Peyer's patch (tissue), 4 donors: ENCODE results near the gene FERMT2. TPM values are rescaled to one million over a fixed set of nuclear protein-coding genes. Genes with fewer than 3 reads are reported as not detected.

ENCODE experiments used
- DNase-seq, 3 donors: peaks; one replicate each; pipeline ENCODE4 v3.0.0-alpha.2; 2017 to 2019
- H3K27ac ChIP-seq, 4 donors: fragments of 200-600 bp; sonication (generic); one replicate each; pipeline ENCODE4 v1.5.1; 2016 to 2019
- H3K27me3 ChIP-seq, 2 donors: fragments of 200-600 bp; sonication (generic); one replicate each; pipeline ENCODE4 v1.5.1; 2019
- H3K36me3 ChIP-seq, 3 donors: fragments of 200-600 bp; sonication (generic); one replicate each; pipeline ENCODE4 v1.5.1; 2016 to 2019
- H3K4me1 ChIP-seq, 4 donors: fragments of 200-600 bp; sonication (generic); one replicate each; pipeline ENCODE4 v1.5.1; 2016 to 2019
- H3K4me3 ChIP-seq, 4 donors: fragments of 200-600 bp; sonication (generic); 1 replicate in 3 of 4; 2 replicates in 1 of 4; pipeline ENCODE4 v1.5.1; 2016 to 2019; ENCODE audit warnings: mild to moderate bottlenecking in 1 of 4
- H3K9me3 ChIP-seq, 4 donors: fragments of 200-600 bp; sonication (generic); one replicate each; pipeline ENCODE4 v1.5.1; 2016 to 2019; ENCODE audit warnings: mild to moderate bottlenecking in 1 of 4
- POLR2A ChIP-seq, 2 donors: fragments of 450-650 bp; IDR thresholded peaks; one replicate each; pipeline ENCODE4 v1.5.1; 2017; ENCODE audit warnings: antibody characterized with exemption in 2 of 2, mild to moderate bottlenecking in 2 of 2, moderate library complexity in 2 of 2
- total RNA-seq, 4 donors: library from RNA; depleted of rRNA; stranded (reverse); fragments of >200 nt; gene quantifications; one replicate each; pipeline ENCODE4 v1.1.0, GENCODE V29; 2016
- TF ChIP-seq, protein P1 (sequence below), 6 experiments: fragments of 450-650 bp in 4 of 6; fragments of 200-600 bp in 2 of 6; sonication (generic) in 1 of 6; IDR thresholded peaks; one replicate each; pipeline ENCODE4 v1.5.1; 2017 to 2019; ENCODE audit warnings: antibody characterized with exemption in 6 of 6, mild to moderate bottlenecking in 3 of 6, moderate library complexity in 1 of 6

The FERMT2 gene
- total RNA-seq, 4 donors from 2014 or later = 10.0 to 59.4 (median 12.4) TPM

DNA sequence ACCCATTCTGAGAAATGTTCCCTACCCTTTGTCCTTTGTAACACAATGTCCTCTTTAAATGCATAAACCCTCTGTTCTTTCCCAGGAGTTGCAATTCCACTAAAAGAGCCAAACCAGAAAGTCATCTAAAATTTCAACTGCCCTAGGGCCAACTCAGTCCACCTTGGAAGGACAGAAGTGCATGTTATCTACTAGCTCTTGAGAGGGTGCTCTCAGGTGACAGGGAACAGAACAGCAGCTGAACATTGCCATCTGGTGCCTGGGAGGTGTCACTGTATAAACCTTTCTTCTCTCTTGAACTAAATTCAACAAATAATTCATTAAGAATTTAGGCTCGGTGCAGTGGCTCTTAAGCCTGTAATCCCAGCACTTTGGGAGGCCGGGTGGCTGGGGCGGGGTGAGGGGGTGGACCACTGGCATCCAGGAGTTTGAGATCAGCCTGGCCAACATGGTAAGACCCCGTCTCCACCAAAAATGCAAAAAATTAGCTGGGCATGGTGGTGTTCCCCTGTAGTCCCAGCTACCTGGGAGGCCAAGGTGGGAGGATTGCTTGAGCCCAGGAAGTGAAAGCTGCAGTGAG lies 10.3 kb upstream of the FERMT2 start:
- no peaks in the 10 kb centered on the region for H3K4me1 ChIP-seq
- H3K36me3 ChIP-seq = no peaks in the 10 kb centered on the region
- peak in 2 of 3 donors; percentile 24 to 69 for DNase-seq
- H3K27ac ChIP-seq = no peak overlapping the region
- H3K4me3 ChIP-seq = no peak overlapping the region
- TF ChIP-seq, protein P1, sequence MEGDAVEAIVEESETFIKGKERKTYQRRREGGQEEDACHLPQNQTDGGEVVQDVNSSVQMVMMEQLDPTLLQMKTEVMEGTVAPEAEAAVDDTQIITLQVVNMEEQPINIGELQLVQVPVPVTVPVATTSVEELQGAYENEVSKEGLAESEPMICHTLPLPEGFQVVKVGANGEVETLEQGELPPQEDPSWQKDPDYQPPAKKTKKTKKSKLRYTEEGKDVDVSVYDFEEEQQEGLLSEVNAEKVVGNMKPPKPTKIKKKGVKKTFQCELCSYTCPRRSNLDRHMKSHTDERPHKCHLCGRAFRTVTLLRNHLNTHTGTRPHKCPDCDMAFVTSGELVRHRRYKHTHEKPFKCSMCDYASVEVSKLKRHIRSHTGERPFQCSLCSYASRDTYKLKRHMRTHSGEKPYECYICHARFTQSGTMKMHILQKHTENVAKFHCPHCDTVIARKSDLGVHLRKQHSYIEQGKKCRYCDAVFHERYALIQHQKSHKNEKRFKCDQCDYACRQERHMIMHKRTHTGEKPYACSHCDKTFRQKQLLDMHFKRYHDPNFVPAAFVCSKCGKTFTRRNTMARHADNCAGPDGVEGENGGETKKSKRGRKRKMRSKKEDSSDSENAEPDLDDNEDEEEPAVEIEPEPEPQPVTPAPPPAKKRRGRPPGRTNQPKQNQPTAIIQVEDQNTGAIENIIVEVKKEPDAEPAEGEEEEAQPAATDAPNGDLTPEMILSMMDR (IDR thresholded peaks at IDR 0.05) = peak in 5 of 6 experiments; percentile 4 to 66 (median 62)
- TF ChIP-seq POLR2A (IDR thresholded peaks at IDR 0.05) = no peak
- H3K27me3 ChIP-seq = no peaks in the 10 kb centered on the region
- no peaks in the 10 kb centered on the region for H3K9me3 ChIP-seq

DNA sequence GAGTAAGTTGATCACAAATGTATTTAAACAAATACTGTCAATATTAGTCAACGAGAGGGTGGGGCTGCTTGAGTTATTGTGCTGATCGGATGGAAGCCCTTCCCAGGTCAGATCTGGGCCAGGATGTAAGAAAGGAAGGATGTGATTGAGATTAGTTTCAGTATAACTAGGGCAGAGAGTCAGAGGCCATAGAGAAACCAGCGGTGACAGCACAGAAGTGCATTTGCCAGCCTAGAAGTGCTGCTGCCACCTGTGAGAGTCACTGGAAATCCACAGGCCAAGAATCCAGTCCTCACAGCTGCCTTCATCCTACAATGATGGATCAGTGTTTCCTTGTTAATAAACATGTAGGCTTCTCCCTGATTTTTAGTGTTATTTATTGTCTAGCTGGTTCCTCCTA lies 9.8 kb upstream of the FERMT2 start:
- H3K4me3 ChIP-seq = no peak overlapping the region
- H3K9me3 ChIP-seq = no peaks in the 10 kb centered on the region
- H3K27ac ChIP-seq = no peak overlapping the region
- TF ChIP-seq POLR2A (IDR thresholded peaks at IDR 0.05) = no peak
- TF ChIP-seq, protein P1 (IDR thresholded peaks at IDR 0.05) = no peak
- no peaks in the 10 kb centered on the region for H3K36me3 ChIP-seq
- no peaks in the 10 kb centered on the region for H3K27me3 ChIP-seq
- DNase-seq = no peak
- no peaks in the 10 kb centered on the region for H3K4me1 ChIP-seq

DNA sequence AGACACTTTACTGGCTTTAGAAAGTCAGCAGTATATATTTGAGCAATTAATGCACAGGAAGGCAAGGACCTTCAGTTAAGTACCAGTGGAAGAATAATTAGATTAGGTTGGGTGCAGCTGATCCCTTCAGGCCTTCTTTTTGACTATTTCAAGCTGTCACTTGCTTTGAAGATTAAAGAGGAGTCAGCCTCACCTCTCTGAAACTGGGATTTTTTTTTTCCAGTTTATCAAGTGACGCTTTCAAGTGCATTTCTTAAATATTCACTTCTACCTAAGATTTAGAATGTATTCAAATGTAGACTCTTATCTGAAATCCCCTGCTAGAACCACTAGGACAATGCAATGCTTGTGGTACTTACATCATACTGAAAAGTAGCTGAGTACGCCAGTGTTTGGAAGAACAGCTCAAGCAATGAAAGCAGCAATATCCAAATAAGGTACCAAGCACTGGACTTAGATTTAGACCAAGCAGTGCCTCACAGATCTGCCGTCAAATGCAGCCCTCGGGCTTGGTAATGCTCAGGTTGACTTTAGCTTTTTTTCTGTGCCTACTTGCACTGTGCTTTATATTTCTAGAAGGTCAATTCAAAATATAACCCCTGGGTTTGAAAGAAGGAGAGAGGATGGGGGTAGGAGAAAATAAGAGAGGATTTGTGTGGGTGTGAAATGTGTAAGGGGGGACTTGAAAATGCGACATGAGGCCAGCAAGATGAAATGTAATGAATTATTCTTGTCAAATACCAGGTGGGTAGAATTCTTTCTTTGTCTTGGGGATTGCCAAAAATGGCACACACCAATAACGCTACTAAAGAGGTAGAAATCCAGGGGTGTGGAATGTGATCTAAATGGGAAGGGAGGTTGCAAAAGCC lies 3.7 kb upstream of the FERMT2 start:
- no peak for DNase-seq
- peaks cover 0 to 9% (median 0%) of the 10 kb centered on the region in 4 donors for H3K4me1 ChIP-seq
- H3K27me3 ChIP-seq = no peaks in the 10 kb centered on the region
- H3K27ac ChIP-seq = peak overlapping the region in 2 of 4 donors; percentile 16 to 67
- H3K9me3 ChIP-seq = no peaks in the 10 kb centered on the region
- no peak for TF ChIP-seq POLR2A (IDR thresholded peaks at IDR 0.05)
- TF ChIP-seq, protein P1 (IDR thresholded peaks at IDR 0.05) = no peak
- no peak overlapping the region for H3K4me3 ChIP-seq
- no peaks in the 10 kb centered on the region for H3K36me3 ChIP-seq

DNA sequence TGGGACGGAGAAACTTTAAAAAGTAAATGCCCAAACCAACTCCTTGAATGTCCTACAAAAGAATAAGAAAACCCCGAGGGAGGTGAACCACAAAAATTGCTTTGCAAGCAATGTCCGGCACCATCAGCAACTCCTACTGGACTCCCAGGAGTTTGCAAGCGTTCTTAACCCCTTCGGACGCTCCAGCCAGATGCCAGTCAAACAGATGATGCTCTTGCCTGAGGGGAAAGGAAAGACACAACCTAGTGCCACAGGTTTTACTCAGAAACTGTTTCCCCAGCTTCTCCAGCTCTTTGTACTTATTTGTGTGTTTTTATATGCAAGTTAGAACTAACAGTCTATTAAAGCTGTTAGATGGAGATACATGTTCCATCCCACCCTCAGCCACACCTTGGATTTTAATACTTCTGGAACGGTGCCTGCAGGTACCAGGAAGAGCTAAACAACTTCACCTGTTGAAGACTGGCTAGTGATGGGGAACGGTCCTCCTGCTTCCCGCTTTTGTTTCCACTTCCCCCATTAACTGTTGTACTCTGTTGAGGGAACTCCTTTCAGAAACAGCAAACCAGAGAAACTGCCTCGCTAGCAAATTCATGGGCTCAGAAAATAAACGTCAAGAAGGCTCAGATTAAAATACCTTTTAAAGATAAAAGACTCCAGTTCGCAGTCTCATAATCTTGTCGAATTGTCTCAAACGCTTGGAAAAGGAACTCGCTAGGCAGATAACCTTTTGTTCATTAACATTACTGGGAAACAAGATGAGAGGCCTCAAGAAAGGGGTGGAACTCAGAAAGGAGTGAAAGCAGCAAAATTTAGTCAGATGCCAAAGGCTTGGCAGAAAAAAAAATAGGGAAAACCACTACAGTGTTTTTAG lies 1.1 kb upstream of the FERMT2 start:
- Histone ChIP-seq H3K27me3 (no peaks in the 10 kb centered on the region), H3K36me3 (no peaks in the 10 kb centered on the region), H3K4me3 (peak overlapping the region; percentile 36 to 85 (median 66)), H3K27ac (peak overlapping the region; percentile 72 to 98 (median 80)), H3K4me1 (peaks cover 0 to 9% (median 0%) of the 10 kb centered on the region in 4 donors), H3K9me3 (no peaks in the 10 kb centered on the region)
- no peak for DNase-seq
- TF ChIP-seq, protein P1 (IDR thresholded peaks at IDR 0.05) = peak in 1 of 6 experiments; percentile 11
- TF ChIP-seq POLR2A (IDR thresholded peaks at IDR 0.05) = no peak

DNA sequence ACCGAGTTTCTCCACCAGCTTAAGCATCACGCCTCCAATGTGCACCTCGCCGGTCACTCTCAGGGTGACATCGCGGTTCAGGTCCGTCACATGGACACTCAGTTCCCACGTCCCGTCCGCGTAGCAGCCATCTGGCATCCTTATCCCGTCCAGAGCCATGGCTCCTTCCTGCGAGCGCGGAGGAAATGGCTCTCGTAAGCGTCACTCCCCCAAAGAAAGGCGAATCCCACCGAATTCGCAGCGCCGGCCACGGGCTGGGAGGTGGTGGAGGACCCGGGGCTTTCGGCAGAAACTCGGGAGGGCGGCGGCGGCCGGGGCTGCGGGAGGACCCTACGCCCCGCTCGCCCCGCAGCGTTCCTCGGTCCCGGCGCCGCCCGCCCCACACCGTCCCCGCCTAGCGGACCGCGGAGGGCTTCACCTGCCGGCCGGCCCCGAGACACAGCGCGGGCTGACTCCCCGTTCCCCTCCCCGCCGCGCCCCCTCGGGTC lies 396 bp downstream of the FERMT2 start:
- no peak for TF ChIP-seq POLR2A (IDR thresholded peaks at IDR 0.05)
- TF ChIP-seq, protein P1 (IDR thresholded peaks at IDR 0.05) = no peak
- no peaks in the 10 kb centered on the region for H3K9me3 ChIP-seq
- H3K4me3 ChIP-seq = peak overlapping the region; percentile 59 to 85 (median 66)
- H3K4me1 ChIP-seq = peaks cover 0 to 9% (median 0%) of the 10 kb centered on the region in 4 donors
- peak in 2 of 3 donors; percentile 54 to 58 for DNase-seq
- peak overlapping the region; percentile 77 to 98 (median 84) for H3K27ac ChIP-seq
- H3K27me3 ChIP-seq = no peaks in the 10 kb centered on the region
- no peaks in the 10 kb centered on the region for H3K36me3 ChIP-seq
